COLO829 (cell line): ENCODE data around the gene CP.
A peak's percentile ranks its signal among the peaks of the same experiment; 100 is the strongest.
"Not testable (repeated sequence)": the region's sequence is repeated elsewhere in the genome, so short reads cannot be mapped to it uniquely, and the experiment has no call there.

Experiments used
- DNase-seq: peaks from one replicate; pipeline ENCODE4 v3.0.0; 2012; ENCODE audit warnings: low spot score

CP gene

GRCh38 chr3:149227591-149228268, 6.1 kb upstream of the CP start:
- no peak for DNase-seq

GRCh38 chr3:149226776-149227175, 5.1 kb upstream of the CP start:
- no peak for DNase-seq

- DNase-seq, result peak; percentile 30
Observed at GRCh38 chr3:149224736-149225594, 3.3 kb upstream of the CP start.

- DNase-seq, result no peak
Observed at GRCh38 chr3:149223461-149223820, 1.8 kb upstream of the CP start.

DNA sequence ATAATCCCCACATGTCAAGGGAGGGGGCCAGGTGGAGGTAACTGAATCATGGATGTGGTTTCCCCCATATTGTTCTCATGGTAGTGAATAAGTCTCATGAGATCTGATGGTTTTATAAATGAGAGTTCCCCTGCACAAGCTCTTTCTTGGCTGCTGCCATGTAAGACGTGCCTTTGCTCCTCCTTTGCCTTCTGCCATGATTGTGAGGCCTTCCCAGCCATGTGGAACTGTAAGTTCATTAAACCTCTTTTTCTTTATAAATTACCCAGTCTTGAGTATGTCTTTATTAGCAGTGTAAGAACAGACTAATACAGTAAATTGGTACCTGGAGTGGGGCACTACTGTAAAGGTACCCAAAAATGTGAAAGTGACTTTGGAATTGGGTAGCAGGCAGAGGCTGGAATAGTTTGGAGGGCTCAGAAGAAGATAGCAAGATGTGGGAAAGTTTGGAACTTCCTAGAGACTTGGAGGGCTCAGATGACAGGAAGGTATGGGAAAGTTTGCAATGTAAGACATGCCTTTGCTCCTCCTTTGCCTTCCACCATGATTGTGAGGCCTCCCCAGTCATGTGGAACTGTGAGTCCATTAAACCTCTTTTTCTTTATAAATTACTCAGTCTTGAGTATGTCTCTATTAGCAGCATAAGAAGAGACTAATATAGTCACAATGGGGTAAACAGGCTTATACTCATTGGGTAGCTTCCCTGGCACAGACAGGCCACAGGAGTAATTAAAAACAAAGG, 2.1 kb downstream of the CP start:
- DNase-seq, result not testable (repeated sequence)

GRCh38 chr3:149217347-149217746, 4.3 kb downstream of the CP start:
- no peak for DNase-seq

GRCh38 chr3:149216193-149216869, 5.3 kb downstream of the CP start:
- no peak for DNase-seq

GRCh38 chr3:149215515-149215914, 6.1 kb downstream of the CP start:
- DNase-seq, result no peak

DNA sequence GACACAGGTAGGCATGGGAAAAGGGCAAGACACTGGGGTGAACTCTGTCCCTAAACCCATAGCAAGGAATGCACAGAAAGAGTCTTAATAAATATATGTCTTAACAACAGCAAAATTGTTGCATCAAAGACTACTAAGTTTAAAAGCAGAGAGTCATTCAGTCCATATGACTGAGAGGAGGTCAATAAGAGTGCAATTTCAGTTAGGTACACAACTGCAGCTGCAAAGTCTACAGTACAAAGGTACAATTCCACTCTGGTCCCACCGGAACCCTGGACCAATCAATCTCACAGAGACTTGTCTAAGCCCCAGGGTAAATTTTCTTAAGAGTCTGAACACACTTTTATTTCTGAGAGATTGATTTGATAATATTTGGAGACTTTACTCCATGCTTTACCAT, 6.9 kb downstream of the CP start:
- DNase-seq, result no peak

- DNase-seq, result no peak
Observed at GRCh38 chr3:149212386-149212785, 9.2 kb downstream of the CP start.

DNA sequence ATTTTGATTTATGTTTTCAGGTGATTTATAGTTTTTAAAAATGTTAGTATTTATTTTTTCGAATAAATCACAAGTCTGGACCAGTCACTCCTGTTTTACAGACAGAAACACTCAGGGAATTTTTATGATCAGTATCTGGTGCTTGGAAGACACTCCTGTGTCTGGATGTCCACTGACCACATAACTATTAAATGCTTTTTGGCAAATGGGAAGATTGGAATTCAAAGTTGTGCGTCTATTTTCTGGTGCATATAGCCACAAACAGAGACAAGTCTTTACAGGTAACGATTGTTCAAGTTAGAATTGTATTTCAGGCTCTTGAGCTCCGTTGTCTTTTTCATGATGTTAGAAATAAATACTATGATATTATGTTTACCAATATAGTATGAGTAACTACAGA, 12.2 kb downstream of the CP start:
- DNase-seq, result no peak

DNA sequence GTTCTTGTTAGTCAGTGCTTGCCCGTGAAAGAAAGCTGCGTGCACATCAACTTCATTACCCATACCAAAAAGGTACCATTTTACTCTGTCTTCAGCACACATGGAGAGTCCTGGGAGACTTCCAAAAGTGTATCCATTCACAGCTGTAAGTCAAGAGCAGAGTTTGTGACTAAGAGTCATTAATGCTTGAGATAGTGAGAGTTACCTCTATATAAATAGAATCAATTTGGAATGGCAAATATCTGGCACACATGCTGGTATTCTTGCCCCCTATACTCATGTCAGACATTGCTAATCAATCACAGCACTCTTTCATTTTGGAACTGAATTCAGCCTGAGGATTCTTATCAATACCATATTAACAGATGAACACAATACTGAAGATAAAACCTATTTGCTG, 14.2 kb downstream of the CP start:
- DNase-seq, result no peak

- no peak for DNase-seq
Observed at GRCh38 chr3:149204390-149204991, 17.1 kb downstream of the CP start.

DNA sequence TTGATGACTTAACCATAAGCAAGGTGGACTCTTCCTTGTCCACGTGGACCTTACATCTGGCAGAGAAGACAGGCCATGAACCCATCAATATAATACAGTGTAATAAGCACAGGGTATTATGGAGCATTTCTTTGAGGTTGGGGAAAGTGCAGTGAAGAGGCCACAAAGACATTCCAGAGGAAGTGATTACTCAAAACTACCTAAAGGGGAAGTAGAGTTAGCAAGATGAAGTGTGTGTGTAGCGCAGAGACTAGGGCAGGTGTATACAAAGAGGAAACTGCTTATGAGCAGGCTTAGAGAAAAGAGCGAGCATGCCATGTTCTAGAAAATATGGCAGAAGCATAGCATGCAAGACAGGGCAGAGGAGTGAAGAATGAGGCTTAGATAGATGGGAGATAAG, 17.9 kb downstream of the CP start:
- no peak for DNase-seq

- no peak for DNase-seq
Observed at GRCh38 chr3:149199474-149199873, 22.2 kb downstream of the CP start.

- DNase-seq, result no peak
Observed at GRCh38 chr3:149198611-149199010, 23.0 kb downstream of the CP start.

DNA sequence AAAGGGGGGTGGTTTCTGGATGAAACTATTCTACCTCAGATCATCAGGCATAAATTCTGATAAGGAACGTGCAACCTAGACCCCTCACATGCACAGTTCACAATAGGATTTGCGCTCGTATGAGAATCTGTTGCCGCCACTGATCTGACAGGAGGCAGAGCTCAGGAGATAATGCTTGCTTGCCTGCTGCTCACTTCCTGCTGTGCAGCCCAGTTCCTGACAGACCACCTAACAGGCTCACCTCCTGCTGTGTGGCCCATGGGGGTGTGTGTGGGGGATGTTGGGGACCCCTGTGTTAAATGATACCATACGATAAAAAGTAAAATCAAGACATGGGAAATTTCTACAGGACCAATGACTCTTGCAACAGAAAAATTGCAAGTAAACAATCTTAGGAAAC, 24.0 kb downstream of the CP start:
- DNase-seq, result no peak

GRCh38 chr3:149196805-149197592, 24.6 kb downstream of the CP start:
- not testable (repeated sequence) for DNase-seq

DNA sequence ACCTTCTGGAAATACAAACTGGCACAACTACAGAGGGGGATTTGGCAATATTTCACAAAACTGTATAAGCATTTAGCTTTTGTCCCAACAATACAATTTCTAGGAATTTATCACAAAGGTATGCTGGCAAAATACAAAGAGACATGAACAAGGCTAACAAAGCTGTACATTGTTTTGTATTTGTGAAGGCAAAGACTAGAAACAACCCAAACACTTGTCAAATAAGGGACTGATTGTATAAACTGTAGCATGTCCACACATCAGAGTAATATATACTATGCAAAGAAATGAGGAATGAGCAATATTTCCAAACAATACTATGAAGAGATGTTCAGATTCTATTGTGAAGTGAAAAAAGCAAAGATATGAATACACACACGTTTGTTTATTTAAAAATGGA, 26.4 kb downstream of the CP start:
- no peak for DNase-seq

GRCh38 chr3:149188494-149188893, 33.1 kb downstream of the CP start:
- no peak for DNase-seq

DNA sequence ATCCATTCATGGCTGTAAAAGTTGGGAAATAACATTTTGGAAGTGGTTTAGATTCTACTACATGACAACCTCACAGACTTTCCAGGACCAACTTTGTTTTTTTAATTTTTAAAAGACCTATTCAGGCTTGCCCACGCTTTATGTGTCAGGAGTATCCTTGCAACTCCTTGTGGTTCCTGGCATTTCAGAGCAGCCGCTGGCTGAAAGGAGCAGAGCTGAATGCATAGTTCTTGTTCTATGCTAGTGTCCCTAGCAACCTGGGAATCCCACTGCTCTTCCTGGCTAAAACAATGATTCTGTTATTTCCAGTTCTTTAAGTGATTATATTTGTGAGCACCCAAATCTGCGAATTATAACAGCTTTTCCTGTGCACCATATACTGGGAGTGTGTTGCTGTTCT, 34.9 kb downstream of the CP start:
- peak; percentile 88 for DNase-seq
